HepG2 (cell line): Measurements from ENCODE around the gene RAB1B. TPM values are rescaled to one million over a fixed set of nuclear protein-coding genes. Genes with fewer than 3 reads are reported as not detected.

Experiments
- ARNT2 ChIP-seq: sonication (generic); formaldehyde crosslinking; IDR thresholded peaks from 2 replicates; pipeline ENCODE4 v1.8.0; 2022; ENCODE audit warnings: mild to moderate bottlenecking, low read depth, missing genetic modification reagents, moderate library complexity
- CBX2 ChIP-seq, 2 experiments: fragments of 200-600 bp in 1 of 2; sonication (generic); formaldehyde crosslinking in 1 of 2; IDR thresholded peaks; 2 replicates each; pipeline versions ENCODE4 v1.7.0 to v1.8.1; 2018 to 2022; ENCODE audit warnings: low read depth in 2 of 2, low read length in 1 of 2, mild to moderate bottlenecking in 1 of 2, missing genetic modification reagents in 1 of 2
- IRF2 ChIP-seq: IDR thresholded peaks from 2 replicates; pipeline ENCODE4 v1.6.1; 2018; ENCODE audit warnings: missing genetic modification reagents, missing compliant biosample characterization
- NR3C1 ChIP-seq: sonication (generic); formaldehyde crosslinking; IDR thresholded peaks from 2 replicates; pipeline ENCODE4 v1.4.0; 2020; ENCODE audit warnings: missing genetic modification reagents
- SOX13 ChIP-seq, 3 experiments: fragments of 450-650 bp in 1 of 3; sonication (generic) in 1 of 3; formaldehyde crosslinking in 1 of 3; IDR thresholded peaks in 2 of 3; conservative IDR thresholded peaks in 1 of 3; 2 replicates each; pipeline versions ENCODE4 v1.5.0 to v1.6.1; 2016 to 2020; ENCODE audit warnings: antibody characterized with exemption in 1 of 3, mild to moderate bottlenecking in 1 of 3, missing compliant biosample characterization in 1 of 3, missing genetic modification reagents in 1 of 3, moderate library complexity in 1 of 3
- ZNF292 ChIP-seq: sonication (generic); formaldehyde crosslinking; IDR thresholded peaks from 2 replicates; pipeline ENCODE4 v1.8.1; 2022; ENCODE audit warnings: mild to moderate bottlenecking, low read depth, missing genetic modification reagents, borderline replicate concordance
- ZNF318 ChIP-seq: sonication (generic); formaldehyde crosslinking; IDR thresholded peaks from 2 replicates; pipeline ENCODE4 v1.4.0; 2020; ENCODE audit warnings: mild to moderate bottlenecking, missing genetic modification reagents
- ZNF441 ChIP-seq: sonication (generic); formaldehyde crosslinking; IDR thresholded peaks from 2 replicates; pipeline ENCODE4 v1.7.0; 2021; ENCODE audit warnings: missing genetic modification reagents, borderline replicate concordance
- ZNF496 ChIP-seq: sonication (generic); formaldehyde crosslinking; IDR thresholded peaks from 2 replicates; pipeline ENCODE4 v1.8.1; 2023; ENCODE audit warnings: mild to moderate bottlenecking, moderate library complexity, missing genetic modification reagents; ENCODE audit not compliant: insufficient replicate concordance
- ZNF547 ChIP-seq: sonication (generic); formaldehyde crosslinking; IDR thresholded peaks from 2 replicates; pipeline ENCODE4 v1.5.1; 2020; ENCODE audit warnings: mild to moderate bottlenecking, missing genetic modification reagents
- ZNF687 ChIP-seq: sonication (generic); formaldehyde crosslinking; IDR thresholded peaks from 2 replicates; pipeline ENCODE4 v1.5.1; 2020; ENCODE audit warnings: mild to moderate bottlenecking, missing genetic modification reagents, moderate library complexity
- ZNF703 ChIP-seq: sonication (generic); formaldehyde crosslinking; IDR thresholded peaks from 2 replicates; pipeline ENCODE4 v1.5.1; 2020; ENCODE audit warnings: missing genetic modification reagents, mild to moderate bottlenecking, moderate library complexity, borderline replicate concordance
- ZNF792 ChIP-seq: IDR thresholded peaks from 2 replicates; pipeline ENCODE4 v1.6.1; 2016
- polyA plus RNA-seq, 8 experiments: library from polyadenylated mRNA; depleted of rRNA in 3 of 8; stranded (reverse) in 7 of 8; unstranded in 1 of 8; fragments of >200 nt; fragmentation: Illumina TruSeq in 4 of 8; extraction: Trizol in 4 of 8; gene quantifications; 2 replicates each; pipeline versions ENCODE4 v1.2.1 to v1.2.3, GENCODE V29; 2011 to 2016; ENCODE audit warnings: low read depth in 4 of 8, missing spikeins in 1 of 8, mixed read lengths in 1 of 8; ENCODE audit not compliant: insufficient read depth in 1 of 8
- total RNA-seq, 5 experiments: library from RNA; depleted of rRNA; stranded (reverse); fragments of >200 nt; fragmentation: Illumina TruSeq; extraction: Trizol; gene quantifications; 2 replicates each; pipeline ENCODE4 v1.2.3, GENCODE V29; 2016; ENCODE audit warnings: low read depth in 1 of 5
- TF ChIP-seq, protein P1 (sequence below): sonication (generic); formaldehyde crosslinking; IDR thresholded peaks from 2 replicates; pipeline ENCODE4 v1.8.0; 2022; ENCODE audit warnings: missing genetic modification reagents, low read depth, mild to moderate bottlenecking, borderline replicate concordance

Gene RAB1B
- total and polyA plus RNA-seq, 2 of the 13 experiments (the other 11 are each of a cell fraction or from before 2014, with no cell fraction given), result 77.9 to 87.9 TPM

DNA sequence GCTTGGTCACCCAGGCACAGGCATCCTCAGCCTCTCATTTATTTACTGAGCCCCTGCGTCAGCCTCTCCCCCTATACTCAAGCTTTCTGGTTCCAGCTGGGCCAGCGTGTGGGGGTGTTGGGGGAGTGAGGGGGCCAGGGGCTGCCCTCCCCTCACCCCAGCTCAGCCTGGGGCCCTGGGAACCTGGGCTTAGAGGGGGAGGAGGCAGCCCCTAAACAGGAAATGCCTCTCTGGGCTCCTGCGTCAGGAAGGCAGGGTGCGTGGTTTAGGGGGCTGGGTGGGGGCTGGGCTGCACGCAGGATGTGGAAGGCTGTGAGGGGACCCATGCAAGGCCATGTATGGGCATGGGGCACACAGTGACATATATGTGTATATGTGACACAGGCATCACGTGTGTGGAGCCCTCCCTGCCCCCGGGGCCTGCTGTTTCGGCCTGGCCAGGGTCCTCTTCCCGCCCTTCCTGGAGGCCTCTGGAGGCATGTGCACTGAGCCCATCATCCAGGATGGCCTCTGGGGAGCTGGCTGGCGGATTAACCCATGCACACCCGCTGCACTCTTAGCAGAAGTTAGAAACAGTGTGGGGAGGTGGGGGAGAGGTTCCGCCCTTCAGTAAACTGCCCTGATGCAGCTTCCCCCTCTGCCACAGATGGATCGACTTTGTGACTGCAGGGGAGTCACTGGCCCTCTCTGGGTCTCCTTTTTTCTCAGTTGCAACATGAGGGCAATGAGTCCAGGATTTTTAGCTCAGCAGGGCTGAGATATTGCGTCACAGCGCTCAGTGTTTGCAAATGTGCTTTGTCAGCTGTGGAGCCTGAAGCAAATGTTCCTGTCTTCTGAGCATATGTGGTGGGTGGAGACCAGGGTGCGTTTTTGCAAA is 49.5 kb downstream of the RAB1B start (continued):
- TF ChIP-seq ZNF687 (CRISPR knock-in tag) (peak; percentile 85), NR3C1 (CRISPR knock-in tag) (no peak), ZNF318 (CRISPR knock-in tag) (no peak), ZNF792 (no peak), ARNT2 (CRISPR knock-in tag) (0 out of 2 replicates have a peak, but pooled peaks have one; percentile 18), IRF2 (CRISPR knock-in tag) (no peak; the same call in 1 of the 2 replicates), ZNF547 (no peak), ZNF441 (CRISPR knock-in tag) (no peak), ZNF292 (CRISPR knock-in tag) (no peak), CBX2 (IDR thresholded peaks at IDR 0.05; ENCODE audit: low read depth, low read length) (no peak), CBX2 (CRISPR knock-in tag; IDR thresholded peaks at IDR 0.05; ENCODE audit: low read depth) (no peak), SOX13 (IDR thresholded peaks at IDR 0.05) (no peak), SOX13 (CRISPR knock-in tag; conservative IDR thresholded peaks at IDR 0.05 in 1 of 2, IDR thresholded peaks at IDR 0.05 in 1 of 2) (peak in 1 of 2 experiments; percentile 22; a peak in 1 of 4 replicates), ZNF703 (CRISPR knock-in tag) (no peak), ZNF496 (no peak)
- TF ChIP-seq, protein P1, sequence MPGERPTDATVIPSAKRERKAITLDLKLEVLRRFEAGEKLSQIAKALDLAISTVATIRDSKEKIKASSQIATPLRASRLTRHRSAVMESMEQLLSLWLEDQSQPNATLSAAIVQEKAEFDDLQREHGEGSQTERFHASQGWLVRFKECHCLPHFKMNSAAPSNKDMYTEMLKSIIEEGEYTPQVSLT (CRISPR knock-in tag), result no peak
